HG03060 (cell line): ENCODE measurements around the gene KDM7A.

Experiments
- ATAC-seq: cut with Tn5 transposase; IDR thresholded peaks from one replicate; pipeline ENCODE4 v1.9.1; 2021; ENCODE audit warnings: low read depth, moderate number of reproducible peaks; ENCODE audit not compliant: unreplicated experiment

KDM7A gene

GRCh38 chr7:140096459-140096858 lies 80.3 kb downstream of the KDM7A start:
- ATAC-seq, result no peak

- ATAC-seq, result no peak
Measured at GRCh38 chr7:140093375-140093774, 83.4 kb downstream of the KDM7A start.

- ATAC-seq, result no peak
Measured at GRCh38 chr7:140085447-140085846, 91.3 kb downstream of the KDM7A start.

GRCh38 chr7:140084972-140085371 lies 91.8 kb downstream of the KDM7A start:
- ATAC-seq, result no peak

GRCh38 chr7:140084142-140084655 lies 92.6 kb downstream of the KDM7A start:
- ATAC-seq, result no peak

- no peak for ATAC-seq
Measured at GRCh38 chr7:140082770-140083169, 94.0 kb downstream of the KDM7A start.

- ATAC-seq, result no peak
Measured at GRCh38 chr7:140081774-140082425, 94.9 kb downstream of the KDM7A start.

GRCh38 chr7:140080919-140081318 lies 95.9 kb downstream of the KDM7A start:
- ATAC-seq, result no peak

- no peak for ATAC-seq
Measured at GRCh38 chr7:140079121-140079536, 97.7 kb downstream of the KDM7A start.

- no peak for ATAC-seq
Measured at GRCh38 chr7:140078392-140078791, 98.4 kb downstream of the KDM7A start.

- ATAC-seq, result no peak
Measured at GRCh38 chr7:140074780-140075179, 102.0 kb downstream of the KDM7A start.

- no peak for ATAC-seq
Measured at GRCh38 chr7:140070546-140070945, 106.2 kb downstream of the KDM7A start.

- no peak for ATAC-seq
Measured at GRCh38 chr7:140069298-140069949, 107.4 kb downstream of the KDM7A start.

- ATAC-seq, result no peak
Measured at GRCh38 chr7:140068033-140068432, 108.8 kb downstream of the KDM7A start.

GRCh38 chr7:140067052-140067451 lies 109.7 kb downstream of the KDM7A start:
- ATAC-seq, result no peak

- peak; percentile 63 for ATAC-seq
Measured at GRCh38 chr7:140062528-140063299, 114.1 kb downstream of the KDM7A start, which contains the start of gene PARP12. PARP12 (minus strand) TSS chr7:140062951; CDS start chr7:140062847, 104 bp downstream.

GRCh38 chr7:140062118-140062527 lies 114.7 kb downstream of the KDM7A start:
- ATAC-seq, result no peak

GRCh38 chr7:140061607-140061930 lies 115.2 kb downstream of the KDM7A start:
- ATAC-seq, result no peak

GRCh38 chr7:140060788-140061606 lies 115.8 kb downstream of the KDM7A start:
- no peak for ATAC-seq

GRCh38 chr7:140060243-140060630 lies 116.5 kb downstream of the KDM7A start:
- ATAC-seq, result no peak
